ENCODE results near the gene CCDC73.
"Not testable (repeated sequence)": the region's sequence is repeated elsewhere in the genome, so short reads cannot be mapped to it uniquely, and the experiment has no call there.

Gene CCDC73

DNA sequence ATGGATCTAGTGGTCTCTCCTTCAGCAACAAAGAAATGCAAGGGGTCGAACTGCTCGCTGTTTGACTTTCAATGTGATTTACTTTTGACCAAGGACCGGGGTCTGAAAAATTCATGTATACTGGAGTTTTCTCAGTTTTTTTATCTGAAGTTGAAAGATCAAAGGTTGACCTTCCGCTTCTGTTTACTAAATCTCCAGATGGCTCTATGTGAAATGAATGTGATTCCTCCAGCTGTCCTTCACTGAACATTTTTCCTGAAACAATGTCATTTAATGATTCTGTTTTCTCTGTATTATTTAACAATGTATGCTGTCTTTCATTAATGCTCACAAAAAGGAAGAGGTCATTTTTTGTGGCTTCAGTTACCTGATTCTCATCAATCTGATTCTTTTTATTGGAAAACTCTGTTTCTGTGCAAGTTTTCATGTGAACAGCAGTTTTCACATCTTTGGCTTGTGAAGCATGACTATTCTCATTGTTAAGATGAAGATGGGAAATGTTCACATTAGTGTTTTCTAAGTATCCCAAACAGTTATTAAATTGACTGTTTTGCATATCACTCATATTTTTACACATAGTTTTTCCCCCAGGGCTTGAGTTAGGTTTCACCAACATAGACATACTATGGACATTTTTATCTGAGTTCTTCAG lies 180.8 kb downstream of the CCDC73 start:
- Histone ChIP-seq H3K9ac (ENCODE audit: insufficient read length, low read depth) (no peak overlapping the region), H3K9me3 (ENCODE audit: insufficient read depth, low read length) (peaks cover 2% of the 10 kb centered on the region; the same call in 1 of the 2 replicates), H3K36me3 (ENCODE audit: insufficient read depth, insufficient read length, low read length) (no peaks in the 10 kb centered on the region), H3K4me3 (ENCODE audit: insufficient read length, low read depth) (no peak overlapping the region), H3K27me3 (ENCODE audit: insufficient read depth, insufficient read length) (no peaks in the 10 kb centered on the region), H3K4me1 (ENCODE audit: insufficient read depth, insufficient read length) (no peaks in the 10 kb centered on the region)
- TF ChIP-seq SUZ12 (IDR thresholded peaks at IDR 0.05; ENCODE audit: extremely low read depth, insufficient read depth, insufficient read length) (no peak), YY1 (IDR thresholded peaks at IDR 0.05; ENCODE audit: insufficient read depth, insufficient read length) (no peak), ZNF274 (IDR thresholded peaks at IDR 0.05; ENCODE audit: low read depth, low read length) (no peak)
- DNase-seq (ENCODE audit: low read depth, low spot score), result no peak

DNA sequence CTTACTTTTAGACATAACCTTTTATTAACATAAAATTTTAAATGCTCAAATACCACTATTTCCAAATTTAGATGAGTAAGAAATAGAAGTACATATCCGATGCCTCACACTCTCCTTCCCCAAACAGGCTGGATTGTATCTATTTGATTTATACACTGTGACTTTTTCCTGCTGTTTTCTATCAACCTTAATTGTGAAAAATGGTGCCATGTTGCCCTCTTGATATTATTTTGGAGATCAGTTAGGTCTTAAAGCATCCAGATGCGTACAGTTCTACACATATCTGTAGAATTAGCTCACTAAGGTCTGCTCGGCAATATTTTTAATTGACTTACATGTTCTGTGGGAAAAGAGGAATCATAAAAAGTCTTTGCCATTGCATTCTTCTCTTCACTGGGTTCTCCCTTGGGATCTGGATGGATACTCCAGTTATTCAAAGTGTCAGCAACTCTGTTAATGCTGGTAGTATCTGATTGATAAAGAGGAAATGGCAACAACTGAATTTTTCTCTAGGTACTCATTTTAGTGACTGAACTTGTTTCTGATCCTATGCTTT lies 183.6 kb downstream of the CCDC73 start:
- Histone ChIP-seq H3K4me1 (ENCODE audit: insufficient read depth, insufficient read length) (no peaks in the 10 kb centered on the region), H3K9ac (ENCODE audit: insufficient read length, low read depth) (no peak overlapping the region), H3K36me3 (ENCODE audit: insufficient read depth, insufficient read length, low read length) (peaks cover under 1% of the 10 kb centered on the region), H3K9me3 (ENCODE audit: insufficient read depth, low read length) (peaks cover 9% of the 10 kb centered on the region; the same call in 1 of the 2 replicates), H3K27me3 (ENCODE audit: insufficient read depth, insufficient read length) (no peaks in the 10 kb centered on the region), H3K4me3 (ENCODE audit: insufficient read length, low read depth) (no peak overlapping the region)
- no peak for DNase-seq (ENCODE audit: low read depth, low spot score)
- TF ChIP-seq YY1 (IDR thresholded peaks at IDR 0.05; ENCODE audit: insufficient read depth, insufficient read length) (no peak), ZNF274 (IDR thresholded peaks at IDR 0.05; ENCODE audit: low read depth, low read length) (no peak), SUZ12 (IDR thresholded peaks at IDR 0.05; ENCODE audit: extremely low read depth, insufficient read depth, insufficient read length) (no peak)

DNA sequence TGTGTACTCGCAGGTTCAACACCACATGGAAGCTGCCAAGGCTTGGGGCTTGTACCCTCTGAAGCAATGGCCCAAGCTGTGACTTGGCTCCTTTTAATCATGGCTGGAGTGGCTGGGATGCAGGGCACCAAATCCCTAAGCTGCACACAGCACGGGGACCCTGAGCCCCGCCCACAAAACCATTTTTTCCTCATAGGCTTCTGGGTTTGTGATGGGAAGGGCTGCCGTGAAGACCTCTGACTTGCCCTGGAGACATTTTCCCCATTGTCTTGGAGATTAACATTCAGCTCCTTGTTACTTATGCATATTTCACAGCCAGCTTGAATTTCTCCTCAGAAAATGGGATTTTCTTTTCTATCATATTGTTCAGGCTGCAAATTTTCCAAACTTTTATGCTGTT lies 185.6 kb downstream of the CCDC73 start:
- not testable (repeated sequence) for H3K27me3 ChIP-seq (ENCODE audit: insufficient read depth, insufficient read length); H3K4me3 ChIP-seq (ENCODE audit: insufficient read length, low read depth); H3K9ac ChIP-seq (ENCODE audit: insufficient read length, low read depth); H3K9me3 ChIP-seq (ENCODE audit: insufficient read depth, low read length); DNase-seq (ENCODE audit: low read depth, low spot score); H3K4me1 ChIP-seq (ENCODE audit: insufficient read depth, insufficient read length)
- H3K36me3 ChIP-seq (ENCODE audit: insufficient read depth, insufficient read length, low read length), result peaks cover 16% of the 10 kb centered on the region

DNA sequence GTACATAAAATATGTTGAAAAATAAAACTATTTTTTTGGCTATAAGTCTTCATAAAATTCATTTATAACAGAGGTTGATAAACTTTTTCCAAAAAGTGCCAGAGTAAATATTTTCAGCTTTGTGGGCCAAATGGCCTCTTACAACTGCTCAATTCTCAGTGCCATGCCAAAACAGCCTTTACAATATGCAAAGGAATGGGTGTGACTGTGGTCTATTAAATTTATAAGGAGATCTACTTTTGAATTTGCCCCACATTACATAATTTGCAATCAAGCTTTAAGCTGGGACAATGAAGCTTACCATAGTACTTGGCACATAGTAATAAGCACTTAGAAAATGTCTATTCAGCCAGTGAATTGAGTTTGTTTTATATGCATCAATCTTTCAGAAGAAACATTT lies 188.2 kb downstream of the CCDC73 start:
- Histone ChIP-seq H3K36me3 (ENCODE audit: insufficient read depth, insufficient read length, low read length) (peaks cover 41% of the 10 kb centered on the region), H3K9me3 (ENCODE audit: insufficient read depth, low read length) (peaks cover 9% of the 10 kb centered on the region; the same call in 1 of the 2 replicates), H3K9ac (ENCODE audit: insufficient read length, low read depth) (no peak overlapping the region), H3K4me1 (ENCODE audit: insufficient read depth, insufficient read length) (no peaks in the 10 kb centered on the region), H3K27me3 (ENCODE audit: insufficient read depth, insufficient read length) (no peaks in the 10 kb centered on the region), H3K4me3 (ENCODE audit: insufficient read length, low read depth) (no peak overlapping the region)
- TF ChIP-seq YY1 (IDR thresholded peaks at IDR 0.05; ENCODE audit: insufficient read depth, insufficient read length) (no peak), SUZ12 (IDR thresholded peaks at IDR 0.05; ENCODE audit: extremely low read depth, insufficient read depth, insufficient read length) (no peak), ZNF274 (IDR thresholded peaks at IDR 0.05; ENCODE audit: low read depth, low read length) (no peak)
- no peak for DNase-seq (ENCODE audit: low read depth, low spot score)

DNA sequence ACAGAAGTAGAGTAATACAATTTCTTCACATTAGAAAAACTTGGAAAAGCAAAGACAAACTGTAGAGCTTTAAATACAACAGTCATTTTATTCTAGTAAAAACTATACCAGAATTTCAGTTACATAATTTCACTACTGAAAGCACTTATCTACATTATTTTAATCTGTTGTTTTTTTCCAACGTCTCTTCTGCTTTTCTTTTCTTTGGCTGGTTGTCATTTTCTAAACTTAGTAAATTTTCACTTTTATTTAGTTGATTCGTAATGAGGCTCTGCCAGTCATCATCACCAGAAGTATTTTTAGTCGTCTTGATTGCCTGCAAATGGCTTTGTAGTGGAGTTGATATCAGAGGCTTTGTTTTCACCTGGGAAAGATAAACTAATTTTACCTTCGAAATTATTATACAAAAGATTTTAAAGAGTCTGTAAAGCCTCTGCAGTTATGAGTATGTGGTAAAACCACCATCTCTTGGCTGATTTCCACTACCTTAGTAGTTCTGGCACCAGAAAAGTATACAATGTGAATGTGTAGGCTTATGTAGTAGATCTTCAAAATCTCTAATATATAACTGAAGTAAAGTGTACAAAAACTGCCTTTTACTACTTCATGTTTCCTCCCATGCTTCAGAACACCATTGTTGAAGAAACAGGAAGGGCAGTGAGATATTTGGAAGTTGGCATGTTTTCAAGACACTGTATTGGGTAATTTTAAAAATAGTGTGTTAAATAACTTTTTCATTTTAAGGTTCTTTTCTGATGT lies 191.6 kb downstream of the CCDC73 start:
- DNase-seq (ENCODE audit: low read depth, low spot score), result no peak
- Histone ChIP-seq H3K4me3 (ENCODE audit: insufficient read length, low read depth) (no peak overlapping the region), H3K9me3 (ENCODE audit: insufficient read depth, low read length) (no peaks in the 10 kb centered on the region; the same call in 1 of the 2 replicates), H3K9ac (ENCODE audit: insufficient read length, low read depth) (no peak overlapping the region), H3K36me3 (ENCODE audit: insufficient read depth, insufficient read length, low read length) (peaks cover 65% of the 10 kb centered on the region), H3K4me1 (ENCODE audit: insufficient read depth, insufficient read length) (no peaks in the 10 kb centered on the region), H3K27me3 (ENCODE audit: insufficient read depth, insufficient read length) (no peaks in the 10 kb centered on the region)
- no peak for TF ChIP-seq YY1 (IDR thresholded peaks at IDR 0.05; ENCODE audit: insufficient read depth, insufficient read length)
- TF ChIP-seq ZNF274 (IDR thresholded peaks at IDR 0.05; ENCODE audit: low read depth, low read length), result no peak
- TF ChIP-seq SUZ12 (IDR thresholded peaks at IDR 0.05; ENCODE audit: extremely low read depth, insufficient read depth, insufficient read length), result no peak

DNA sequence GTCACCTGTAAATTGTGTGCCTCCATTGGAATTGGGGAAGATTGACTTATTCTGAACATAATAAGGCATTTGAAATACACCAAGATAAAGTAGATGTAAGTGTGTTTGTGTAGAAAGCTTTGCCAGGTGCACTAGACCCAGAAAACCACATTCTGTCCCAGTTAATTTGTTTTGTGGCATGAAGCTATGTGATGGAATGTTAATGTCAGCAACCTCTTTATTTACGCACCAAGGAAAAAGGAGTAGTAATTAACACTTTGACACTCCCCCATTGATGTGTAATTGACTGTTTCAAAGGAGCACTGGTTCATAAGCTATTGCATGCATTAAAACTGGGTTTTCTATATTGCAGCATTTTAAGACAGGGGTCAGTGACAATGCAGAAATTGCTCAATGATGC lies 196.5 kb downstream of the CCDC73 start:
- no peak overlapping the region for H3K9ac ChIP-seq (ENCODE audit: insufficient read length, low read depth)
- no peak for DNase-seq (ENCODE audit: low read depth, low spot score)
- no peak for TF ChIP-seq ZNF274 (IDR thresholded peaks at IDR 0.05; ENCODE audit: low read depth, low read length)
- TF ChIP-seq SUZ12 (IDR thresholded peaks at IDR 0.05; ENCODE audit: extremely low read depth, insufficient read depth, insufficient read length), result no peak
- TF ChIP-seq YY1 (IDR thresholded peaks at IDR 0.05; ENCODE audit: insufficient read depth, insufficient read length), result no peak
- H3K9me3 ChIP-seq (ENCODE audit: insufficient read depth, low read length), result no peaks in the 10 kb centered on the region
- peaks cover 83% of the 10 kb centered on the region for H3K36me3 ChIP-seq (ENCODE audit: insufficient read depth, insufficient read length, low read length)
- H3K27me3 ChIP-seq (ENCODE audit: insufficient read depth, insufficient read length), result no peaks in the 10 kb centered on the region
- no peaks in the 10 kb centered on the region for H3K4me1 ChIP-seq (ENCODE audit: insufficient read depth, insufficient read length)
- no peak overlapping the region for H3K4me3 ChIP-seq (ENCODE audit: insufficient read length, low read depth)

DNA sequence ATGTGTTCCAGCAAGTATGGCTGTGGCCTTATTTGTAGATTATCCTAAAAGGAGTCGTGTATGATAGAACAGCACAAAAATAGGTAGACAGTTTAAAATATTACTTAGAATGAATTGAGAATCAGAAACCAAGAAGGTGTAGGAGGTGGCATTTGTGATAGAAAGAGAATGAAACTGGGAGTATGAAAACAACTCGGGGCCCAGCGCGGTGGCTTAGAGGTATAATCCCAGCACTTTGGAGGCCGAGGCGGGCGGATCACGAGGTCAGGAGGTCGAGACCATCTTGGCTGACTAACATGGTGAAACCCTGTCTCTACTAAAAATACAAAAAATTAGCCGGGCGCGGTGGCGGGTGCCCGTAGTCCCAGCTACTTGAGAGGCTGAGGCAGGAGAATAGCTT lies 198.3 kb downstream of the CCDC73 start:
- DNase-seq (ENCODE audit: low read depth, low spot score); H3K9ac ChIP-seq (ENCODE audit: insufficient read length, low read depth); H3K4me3 ChIP-seq (ENCODE audit: insufficient read length, low read depth); H3K4me1 ChIP-seq (ENCODE audit: insufficient read depth, insufficient read length); H3K9me3 ChIP-seq (ENCODE audit: insufficient read depth, low read length); H3K27me3 ChIP-seq (ENCODE audit: insufficient read depth, insufficient read length): not testable (repeated sequence)
- H3K36me3 ChIP-seq (ENCODE audit: insufficient read depth, insufficient read length, low read length), result peaks cover 85% of the 10 kb centered on the region
